GM10266 (cell line): Measurements from ENCODE around the gene SIX3.
A peak's percentile ranks its signal among the peaks of the same experiment; 100 is the strongest.

ENCODE experiments used
- DNase-seq: peaks from one replicate; pipeline ENCODE4 v3.0.0; 2012; ENCODE audit errors: extremely low spot score
- TF ChIP-seq, protein P1 (sequence below): IDR thresholded peaks from 2 replicates; pipeline ENCODE4 v1.5.1; 2012; ENCODE audit warnings: mild to moderate bottlenecking, low read depth; ENCODE audit not compliant: control insufficient read depth, insufficient read depth; ENCODE audit errors: missing control alignments

The SIX3 gene

DNA sequence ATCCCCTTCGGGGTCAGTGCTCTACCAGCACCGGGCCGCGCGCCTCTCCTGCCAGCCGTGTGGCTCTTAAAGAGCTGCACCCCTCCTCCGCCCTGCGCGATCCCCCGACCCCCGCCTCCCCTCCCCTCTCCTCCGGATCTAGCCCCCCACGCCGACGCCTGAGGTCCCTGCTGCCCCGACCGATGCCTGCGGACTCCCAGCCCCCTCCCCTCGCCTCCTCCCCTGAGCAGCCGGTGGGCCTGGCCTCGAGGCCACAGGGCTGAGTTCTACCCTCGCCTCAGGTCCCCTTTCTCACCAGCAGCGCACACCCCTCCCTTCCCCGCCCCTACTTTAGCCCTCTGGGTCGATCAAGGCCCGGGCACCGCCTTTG is 5.8 kb upstream of the SIX3 start:
- TF ChIP-seq, protein P1, sequence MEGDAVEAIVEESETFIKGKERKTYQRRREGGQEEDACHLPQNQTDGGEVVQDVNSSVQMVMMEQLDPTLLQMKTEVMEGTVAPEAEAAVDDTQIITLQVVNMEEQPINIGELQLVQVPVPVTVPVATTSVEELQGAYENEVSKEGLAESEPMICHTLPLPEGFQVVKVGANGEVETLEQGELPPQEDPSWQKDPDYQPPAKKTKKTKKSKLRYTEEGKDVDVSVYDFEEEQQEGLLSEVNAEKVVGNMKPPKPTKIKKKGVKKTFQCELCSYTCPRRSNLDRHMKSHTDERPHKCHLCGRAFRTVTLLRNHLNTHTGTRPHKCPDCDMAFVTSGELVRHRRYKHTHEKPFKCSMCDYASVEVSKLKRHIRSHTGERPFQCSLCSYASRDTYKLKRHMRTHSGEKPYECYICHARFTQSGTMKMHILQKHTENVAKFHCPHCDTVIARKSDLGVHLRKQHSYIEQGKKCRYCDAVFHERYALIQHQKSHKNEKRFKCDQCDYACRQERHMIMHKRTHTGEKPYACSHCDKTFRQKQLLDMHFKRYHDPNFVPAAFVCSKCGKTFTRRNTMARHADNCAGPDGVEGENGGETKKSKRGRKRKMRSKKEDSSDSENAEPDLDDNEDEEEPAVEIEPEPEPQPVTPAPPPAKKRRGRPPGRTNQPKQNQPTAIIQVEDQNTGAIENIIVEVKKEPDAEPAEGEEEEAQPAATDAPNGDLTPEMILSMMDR = no peak

DNA sequence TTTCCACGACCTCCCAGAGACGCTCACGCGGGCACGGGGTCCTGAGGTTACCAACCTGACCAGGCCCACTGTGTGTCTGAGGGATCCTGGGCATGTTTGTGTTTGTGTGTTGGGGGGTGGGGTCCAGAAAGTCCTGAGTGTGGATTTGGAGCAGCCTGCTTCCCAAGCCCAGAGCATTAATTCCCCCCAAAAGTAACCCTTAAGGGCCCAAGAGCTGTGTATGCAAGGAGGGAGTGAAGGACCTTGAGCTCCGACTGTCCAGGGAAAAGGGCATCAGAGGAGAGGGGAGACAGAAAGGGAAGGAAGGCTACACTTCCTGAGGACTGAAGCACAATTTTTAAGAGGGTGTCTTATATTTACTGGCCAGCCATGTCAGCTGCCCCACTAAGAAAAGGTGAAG is 5.2 kb upstream of the SIX3 start:
- TF ChIP-seq, protein P1 = no peak

More for the DNA sequence above, 5.8 kb upstream of the SIX3 start:
- no peak for DNase-seq

DNA sequence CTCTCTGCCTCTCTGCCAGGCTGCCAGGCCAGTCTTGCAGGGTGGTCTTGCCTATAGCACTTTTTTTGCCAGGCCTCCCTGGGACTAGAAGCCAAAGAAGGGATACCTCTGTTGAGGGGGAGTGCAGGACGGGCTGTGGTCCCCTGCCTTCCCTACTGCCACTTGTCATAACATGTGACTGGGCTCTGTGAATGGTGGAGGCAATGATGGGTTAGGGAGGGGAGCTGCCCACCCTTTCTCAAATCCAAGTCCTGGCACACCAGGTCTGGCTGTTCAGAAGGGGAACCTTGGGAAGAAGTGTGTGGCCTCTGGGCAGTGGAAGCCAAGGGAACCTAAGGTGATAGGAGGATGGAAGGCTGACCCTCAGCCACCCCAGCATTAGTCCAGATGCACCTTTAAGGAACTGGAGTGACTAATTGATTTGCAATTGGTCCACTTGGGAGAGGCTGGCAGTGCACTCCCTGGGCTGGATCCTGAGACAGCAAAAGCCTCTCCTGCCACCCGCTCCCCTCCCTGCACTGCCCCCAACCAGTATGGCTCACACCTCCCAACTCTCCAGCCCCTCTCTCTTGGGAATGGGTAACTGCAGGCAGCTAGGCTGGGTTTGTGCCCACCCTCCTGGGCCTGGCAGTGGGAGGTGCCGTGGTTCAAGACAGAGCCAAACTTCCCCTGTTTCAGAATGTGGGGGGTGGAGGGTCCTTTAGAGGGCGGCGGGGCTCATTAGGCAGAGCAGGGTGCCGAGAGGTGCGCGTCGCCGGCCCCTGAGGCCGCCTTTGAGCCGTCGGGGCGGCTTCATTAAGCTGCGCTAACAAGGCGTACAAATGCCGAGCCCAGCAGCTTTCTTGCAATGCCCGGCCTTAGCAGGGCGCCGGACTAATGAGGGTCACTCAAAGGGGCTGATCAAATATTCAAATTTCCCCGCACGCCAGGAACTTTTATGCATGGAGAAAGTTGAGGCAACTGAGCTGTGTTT is 4.5 kb upstream of the SIX3 start:
- TF ChIP-seq, protein P1 = no peak

More for the DNA sequence above, 5.2 kb upstream of the SIX3 start:
- DNase-seq = no peak

DNA sequence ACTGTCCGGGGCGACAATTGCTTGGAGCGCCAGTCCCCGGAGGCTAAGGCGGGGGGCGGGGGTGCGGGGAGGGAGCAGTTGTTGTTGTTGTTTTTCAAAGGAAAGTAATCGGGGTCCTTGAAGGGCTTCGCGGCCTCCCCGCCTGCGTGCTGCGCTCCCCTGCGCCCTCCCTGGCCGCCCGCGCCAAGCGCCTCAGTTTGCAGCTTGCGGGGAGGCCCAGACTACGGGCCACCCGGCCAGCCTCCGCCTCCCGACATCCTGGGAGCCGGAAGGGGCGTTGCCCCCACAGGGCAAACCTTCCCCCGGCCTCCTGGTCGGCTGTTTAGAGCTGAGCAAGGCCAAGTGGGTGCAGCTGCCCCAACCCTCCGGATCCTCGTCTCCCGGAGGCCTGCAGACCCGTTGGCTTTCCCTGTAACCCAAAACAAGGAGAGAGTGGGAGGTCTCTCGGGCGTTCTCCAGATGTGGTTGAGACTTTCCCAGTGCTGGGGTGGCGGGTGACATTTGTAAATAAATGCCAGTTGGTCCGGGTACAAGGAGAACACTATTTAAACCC is 3.7 kb upstream of the SIX3 start:
- DNase-seq = no peak

More for the DNA sequence above, 4.5 kb upstream of the SIX3 start:
- peak; percentile 22 for DNase-seq

DNA sequence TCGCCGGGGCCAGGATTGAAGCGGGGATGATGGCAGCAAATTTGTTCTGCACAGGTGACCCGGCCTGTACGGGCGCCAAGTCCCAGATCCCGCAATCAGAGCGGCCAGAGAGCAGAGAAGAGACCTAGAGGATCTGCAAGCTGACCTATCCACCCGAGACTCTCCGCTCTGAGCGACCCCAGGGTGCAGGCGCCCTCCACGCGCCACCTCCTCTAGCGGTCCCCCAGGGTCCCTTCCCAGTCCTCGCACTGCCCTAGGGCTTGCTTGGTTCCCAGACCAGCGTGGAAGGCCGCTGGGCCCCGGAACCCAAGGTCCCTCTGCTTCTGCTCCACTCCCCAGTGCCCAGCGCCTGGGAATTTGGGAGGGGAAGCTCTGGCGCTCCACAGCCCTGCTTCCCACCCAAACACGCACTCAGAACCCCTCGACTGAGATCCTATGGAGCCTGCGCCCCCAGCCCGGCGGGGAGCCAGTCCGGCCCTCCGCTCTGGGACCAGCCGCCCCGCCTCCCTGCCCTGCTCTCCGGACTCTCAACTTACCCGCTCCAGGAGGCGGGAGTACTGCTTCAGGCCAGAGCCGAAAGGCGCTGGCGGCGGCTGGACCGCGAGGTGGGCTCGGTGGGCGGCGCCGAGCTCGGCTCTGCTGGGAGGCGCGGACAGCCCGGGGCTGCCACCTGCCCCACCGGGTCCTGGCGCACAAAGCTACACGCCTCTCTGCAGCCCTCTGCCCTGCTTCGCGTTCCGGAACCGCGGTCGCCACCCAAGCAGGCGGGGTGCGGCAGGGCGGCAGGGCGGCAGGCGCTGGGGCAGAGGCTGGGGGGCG is 3.0 kb upstream of the SIX3 start:
- DNase-seq = no peak
- TF ChIP-seq, protein P1 = no peak

More for the DNA sequence above, 3.7 kb upstream of the SIX3 start:
- TF ChIP-seq, protein P1 = peak; percentile 20

DNA sequence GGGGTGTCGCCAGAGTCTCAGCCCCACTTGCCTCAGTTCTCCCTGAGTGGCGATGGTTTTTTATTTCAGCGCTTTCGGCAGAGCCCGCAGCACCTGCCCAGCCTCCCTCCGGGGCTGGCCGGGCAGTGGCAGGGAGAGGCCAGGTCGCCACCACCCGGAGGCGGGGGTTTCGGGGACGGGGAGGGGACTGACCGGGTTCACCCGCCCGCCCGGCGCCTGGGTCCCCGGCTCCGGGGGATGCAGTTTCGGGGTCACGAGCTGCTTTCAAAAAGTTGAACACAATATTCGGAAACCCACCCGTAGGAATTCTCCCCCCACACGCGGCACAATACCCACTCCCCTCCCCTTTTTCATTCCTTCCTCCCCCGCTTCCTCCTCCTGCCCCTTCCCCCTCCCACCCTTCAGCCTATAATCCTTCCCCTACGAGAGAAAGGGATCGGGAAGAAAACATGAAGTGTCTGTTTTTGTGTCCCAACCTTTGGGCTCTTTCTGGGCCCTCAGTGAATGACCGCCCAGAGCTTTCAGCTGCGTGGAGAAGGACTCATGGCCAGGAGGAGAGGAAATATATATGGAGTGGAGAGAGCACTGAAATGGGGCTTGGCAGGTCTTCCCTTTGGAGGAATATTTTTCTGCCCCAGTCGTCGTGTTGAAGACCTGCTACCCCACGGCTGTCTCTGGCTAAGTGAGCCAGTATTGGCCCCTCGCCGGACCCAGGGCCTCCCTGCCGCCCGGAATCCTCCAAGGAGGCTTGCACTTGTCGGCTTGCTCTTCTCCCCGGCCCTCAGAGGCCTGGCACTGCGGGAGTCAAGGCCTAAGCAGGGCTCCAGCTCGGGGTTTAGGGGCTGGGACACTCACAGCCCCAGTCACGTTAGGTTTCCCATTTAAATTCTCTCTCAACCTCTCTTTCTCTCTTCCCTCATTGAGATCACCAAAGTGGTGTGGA is 2.1 kb upstream of the SIX3 start:
- TF ChIP-seq, protein P1 = no peak
- DNase-seq = no peak
